Left renal pelvis (tissue), 4 donors: ENCODE data around the gene PHETA1. TPM values are rescaled to one million over a fixed set of nuclear protein-coding genes. Genes with fewer than 3 reads are reported as not detected.
"Not testable (repeated sequence)": the region's sequence is repeated elsewhere in the genome, so short reads cannot be mapped to it uniquely, and the experiment has no call there.

Experiments used
- DNase-seq, 4 donors: peaks; one replicate each; pipeline ENCODE4 v3.0.0-alpha.2; 2013; ENCODE audit warnings: low read depth in 4 of 4, low spot score in 3 of 4
- polyA plus RNA-seq, 4 donors: library from polyadenylated mRNA; unstranded; fragments of 120-200 nt; gene quantifications; one replicate each; pipeline ENCODE4 v1.2.1, GENCODE V29; 2013; ENCODE audit not compliant: insufficient read length in 4 of 4

The PHETA1 gene
- polyA plus RNA-seq, 4 donors = 8.8 to 14.4 (median 10.9) TPM

DNA sequence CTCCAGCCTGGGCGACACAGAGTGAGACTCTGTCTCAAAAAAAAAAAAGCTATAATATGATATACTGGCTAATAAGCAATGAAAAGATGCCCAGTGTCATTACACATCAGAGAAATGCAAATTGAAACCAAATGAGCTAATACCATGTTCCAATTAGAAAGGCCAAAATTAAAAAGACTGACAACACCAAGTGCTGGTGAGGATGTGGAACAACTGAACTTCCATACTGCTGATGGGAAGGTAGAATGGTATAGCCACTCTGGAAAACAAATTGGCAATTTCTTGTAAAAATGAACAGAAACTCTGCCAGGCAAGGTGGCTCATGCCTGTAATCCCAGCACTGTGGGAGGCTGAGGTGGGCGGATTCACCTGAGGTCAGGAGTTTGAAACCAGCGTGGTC is 8.5 kb upstream of the PHETA1 start:
- DNase-seq = no peak

DNA sequence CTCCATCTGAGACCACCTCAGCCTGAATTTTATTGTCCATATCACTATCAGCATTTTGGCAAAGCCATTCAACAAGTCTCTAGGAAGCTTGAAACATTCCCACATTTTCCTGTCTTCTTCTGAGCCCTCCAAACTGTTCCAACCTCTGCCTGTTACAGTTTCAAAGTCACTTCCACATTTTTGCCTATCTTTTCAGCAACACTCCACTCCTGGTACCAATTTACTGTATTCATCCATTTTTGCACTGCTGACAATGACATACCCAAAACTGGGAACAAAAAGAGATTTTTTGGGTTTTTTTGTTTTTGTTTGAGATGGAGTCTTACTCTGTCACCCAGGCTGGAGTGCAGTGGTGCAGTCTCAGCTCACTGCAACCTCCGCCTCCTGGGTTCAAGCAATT is 4.3 kb upstream of the PHETA1 start:
- not testable (repeated sequence) for DNase-seq

DNA sequence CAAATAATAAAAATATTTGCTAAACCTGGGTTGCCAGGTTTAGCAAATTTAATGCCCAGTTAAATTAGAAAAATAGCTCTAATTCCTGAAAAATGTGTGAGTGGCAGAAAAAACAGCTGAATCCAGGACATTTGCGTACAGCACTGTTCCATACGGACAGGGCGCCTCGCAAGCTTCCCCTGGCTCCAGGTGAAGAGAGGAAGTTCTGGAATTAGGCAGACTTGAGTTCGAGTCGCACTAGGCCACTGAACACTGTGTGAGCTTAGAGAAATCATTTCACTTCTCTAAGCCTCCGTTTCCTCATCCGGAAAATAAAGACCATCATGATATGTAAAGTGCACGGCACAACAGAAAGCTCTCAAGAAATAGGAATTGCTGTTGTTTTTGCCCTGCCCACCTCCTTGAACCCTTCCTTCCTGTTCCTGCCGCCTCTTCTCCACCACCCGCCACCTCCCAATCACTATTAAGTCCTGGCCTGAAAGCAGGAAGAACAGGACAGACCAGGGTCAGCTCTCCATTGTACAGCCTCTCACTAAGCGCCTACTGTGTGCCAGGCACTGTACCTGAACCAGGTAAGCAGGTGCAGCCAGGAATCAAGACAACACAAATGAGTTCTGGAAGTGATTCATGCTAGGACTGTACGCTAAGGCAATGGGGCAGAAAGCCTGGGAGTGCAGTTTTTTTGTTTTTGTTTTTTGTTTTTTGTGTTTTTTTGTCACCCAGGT is 763 bp upstream of the PHETA1 start:
- DNase-seq = no peak

DNA sequence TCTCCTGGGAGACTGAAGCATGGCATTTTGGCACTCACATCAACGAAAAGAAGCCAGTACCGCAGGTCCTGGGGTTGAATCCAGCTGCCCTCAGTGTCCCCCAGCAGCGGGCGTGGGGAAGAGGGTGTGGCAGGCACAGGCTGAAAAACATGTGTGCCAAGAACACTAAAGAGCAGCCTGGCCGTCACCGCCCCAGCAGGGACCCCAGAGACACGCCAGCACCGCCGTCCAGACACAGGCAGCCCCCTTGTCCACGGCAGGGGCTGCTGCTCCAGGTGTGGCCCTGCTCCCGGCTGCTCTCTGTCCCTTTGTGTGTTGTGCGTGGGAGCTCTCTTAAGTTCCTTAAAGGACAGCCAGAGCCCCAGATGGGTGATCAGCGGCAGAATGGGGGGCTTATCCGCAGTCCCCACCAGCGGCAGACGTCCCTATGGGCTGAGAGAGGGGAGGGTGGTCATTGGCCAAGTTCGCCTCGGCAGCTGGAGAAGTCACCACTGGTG is 556 bp downstream of the PHETA1 start:
- no peak for DNase-seq

DNA sequence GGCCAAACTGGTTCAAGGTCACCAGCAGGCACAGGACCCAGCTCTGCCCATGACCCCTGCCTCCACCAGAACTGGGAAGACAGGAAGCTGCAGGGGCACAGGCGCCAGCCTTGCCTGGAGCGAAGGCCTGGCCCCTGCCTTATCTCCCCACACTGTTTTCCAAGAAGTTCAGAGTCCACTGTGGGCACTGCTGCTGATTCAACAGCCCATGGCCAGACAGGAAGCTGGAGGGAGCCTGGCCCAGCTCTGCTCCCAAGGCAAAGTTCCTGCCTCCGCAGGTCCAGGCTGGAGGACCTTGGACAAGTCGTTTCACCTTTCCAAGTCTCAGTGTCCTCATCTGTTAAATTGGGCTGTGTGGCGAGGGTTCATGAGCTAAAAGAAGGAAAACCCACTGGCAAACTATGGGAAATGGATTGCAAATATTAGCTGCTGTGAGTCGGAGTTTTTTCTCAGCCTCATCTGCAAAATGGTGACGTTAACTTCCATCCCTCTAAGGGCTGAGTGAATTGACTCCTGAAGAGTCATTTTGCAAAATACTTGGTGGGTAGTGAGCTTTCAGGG is 1.2 kb downstream of the PHETA1 start:
- DNase-seq = no peak

DNA sequence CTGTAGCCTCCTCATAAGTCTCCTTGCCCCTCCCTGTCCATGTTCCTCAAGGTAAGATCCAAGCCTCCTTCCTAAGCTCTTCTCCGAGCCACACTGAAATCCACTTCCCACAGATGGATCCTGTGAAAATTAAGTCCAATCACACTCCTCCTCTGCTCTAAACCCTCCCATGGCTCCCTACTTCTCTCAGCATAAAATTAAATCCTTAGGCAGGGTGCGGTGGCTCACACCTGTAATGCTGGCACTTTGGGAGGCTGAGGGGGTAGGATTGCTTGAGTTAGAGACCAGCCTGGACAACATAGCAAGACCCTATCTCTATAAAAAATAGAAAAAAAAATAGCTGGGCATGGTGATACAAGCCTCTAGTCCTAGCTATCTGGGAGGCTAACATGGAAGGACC is 2.3 kb downstream of the PHETA1 start:
- no peak for DNase-seq

DNA sequence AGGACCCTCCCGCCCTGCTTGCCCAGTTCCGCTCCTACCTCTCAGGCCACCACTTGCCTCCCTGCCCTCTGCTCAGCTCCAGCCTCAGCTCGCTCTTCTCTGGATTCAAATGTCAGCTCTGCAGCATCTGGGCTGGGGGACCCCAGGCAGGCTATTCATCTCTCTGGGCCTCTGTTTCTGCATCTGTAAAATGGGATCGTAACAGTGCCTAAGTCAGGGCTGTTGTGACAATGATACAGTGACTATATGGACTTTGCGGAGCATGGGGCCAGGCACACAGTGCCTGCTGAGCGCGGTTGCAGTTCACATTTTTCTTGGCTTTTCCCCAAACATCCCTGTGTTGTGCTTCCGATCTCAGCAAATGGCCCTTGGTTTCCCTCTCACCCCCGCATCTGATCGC is 2.8 kb downstream of the PHETA1 start:
- DNase-seq = no peak

DNA sequence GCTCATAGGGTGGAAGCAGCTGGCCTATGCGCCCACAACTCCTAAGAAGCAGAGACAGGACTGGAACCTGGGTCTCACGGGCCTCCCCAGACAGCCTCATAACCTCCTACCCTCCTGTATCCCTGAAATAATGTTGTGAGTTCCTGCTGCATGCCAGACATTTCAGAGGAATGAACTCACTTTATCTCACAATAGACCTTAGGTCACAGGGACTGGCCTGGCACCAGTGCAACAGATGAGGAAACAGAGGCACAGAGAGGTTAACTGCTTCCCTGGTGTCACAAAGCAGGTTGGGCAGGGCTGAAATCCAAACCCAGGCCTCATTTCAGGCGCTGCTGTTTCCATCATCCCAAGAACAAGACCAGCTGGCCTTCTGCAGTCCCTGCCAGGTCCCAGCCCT is 5.3 kb downstream of the PHETA1 start:
- DNase-seq = no peak

DNA sequence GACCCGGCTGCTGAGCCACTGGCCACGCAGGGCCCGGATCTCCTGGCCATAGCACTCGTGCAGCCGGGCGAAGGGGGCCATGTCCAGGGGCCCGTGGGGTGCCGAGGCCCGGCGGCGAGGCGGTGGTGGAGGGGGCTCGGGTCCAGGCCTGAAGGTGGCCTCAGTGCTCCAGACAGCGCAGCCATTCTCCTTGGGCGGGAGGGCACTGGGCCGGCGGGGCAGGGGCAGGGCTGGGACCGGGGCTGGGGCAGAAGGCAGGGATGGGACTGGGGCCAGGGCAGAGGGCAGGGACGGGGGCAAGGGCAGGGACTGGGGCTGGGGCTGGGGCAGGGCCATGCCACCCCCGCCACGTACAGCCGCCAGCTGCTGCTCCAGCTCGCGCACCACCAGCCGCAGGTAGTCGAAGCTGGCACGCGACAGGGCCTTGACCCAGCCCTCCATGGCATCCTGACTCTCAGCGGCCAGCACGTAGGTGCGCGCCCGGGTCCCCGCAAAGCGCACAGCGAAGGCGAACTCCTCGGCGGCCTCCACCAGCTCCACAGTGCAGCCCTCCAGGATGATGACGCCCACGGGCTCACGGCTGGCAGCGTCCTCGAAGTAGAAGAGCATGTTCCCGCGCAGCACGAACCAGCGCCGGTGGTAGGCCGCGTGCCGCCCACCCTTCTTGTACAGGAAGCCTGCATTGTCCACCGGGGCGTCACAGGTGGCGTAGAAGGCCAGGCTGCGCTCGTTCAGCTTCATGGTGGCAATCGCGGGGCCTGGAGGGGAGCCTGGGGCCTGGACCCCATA is 6.0 kb downstream of the PHETA1 start:
- no peak for DNase-seq

DNA sequence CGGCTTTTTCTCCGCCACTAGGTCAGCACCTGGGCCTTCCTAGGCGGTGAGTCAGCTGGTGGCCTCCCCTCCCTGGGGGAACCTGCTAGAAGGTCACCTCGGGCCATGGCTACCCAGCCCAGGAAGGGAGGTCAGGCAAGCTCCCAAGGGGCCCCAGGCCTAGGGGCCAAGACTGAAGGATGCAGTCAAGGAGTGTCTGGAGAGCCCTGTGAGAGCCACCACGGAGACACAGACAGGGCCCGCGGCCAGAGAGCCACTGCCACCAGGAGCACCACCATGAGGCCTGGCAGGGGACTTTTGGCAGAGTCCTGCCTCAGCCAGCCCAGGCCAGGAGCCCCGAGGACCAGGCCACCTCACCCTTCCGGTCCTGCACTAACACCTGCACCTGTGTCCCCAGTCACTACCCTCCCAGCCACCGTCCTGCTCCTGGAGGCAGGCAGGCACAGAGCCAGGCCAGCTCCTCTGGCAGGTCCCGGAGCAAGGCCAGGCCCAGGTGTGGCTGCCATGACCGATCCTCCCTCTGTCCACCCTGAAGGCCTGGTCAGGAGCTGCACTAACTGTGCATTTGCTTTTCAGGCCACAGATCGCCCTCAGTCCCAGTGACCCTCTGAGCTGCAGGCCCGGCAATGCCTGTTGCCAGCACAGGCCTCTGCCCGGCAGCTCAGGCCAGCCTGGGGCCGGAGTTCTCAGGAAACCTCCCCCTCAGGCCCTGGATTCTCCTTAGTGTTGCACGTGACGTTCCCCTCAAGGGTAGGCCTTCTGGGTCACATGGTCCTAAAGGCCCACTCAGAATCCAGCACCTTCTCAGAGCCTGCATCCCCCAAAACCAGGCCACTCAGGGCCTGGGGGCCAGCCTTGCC is 6.9 kb downstream of the PHETA1 start:
- no peak for DNase-seq

DNA sequence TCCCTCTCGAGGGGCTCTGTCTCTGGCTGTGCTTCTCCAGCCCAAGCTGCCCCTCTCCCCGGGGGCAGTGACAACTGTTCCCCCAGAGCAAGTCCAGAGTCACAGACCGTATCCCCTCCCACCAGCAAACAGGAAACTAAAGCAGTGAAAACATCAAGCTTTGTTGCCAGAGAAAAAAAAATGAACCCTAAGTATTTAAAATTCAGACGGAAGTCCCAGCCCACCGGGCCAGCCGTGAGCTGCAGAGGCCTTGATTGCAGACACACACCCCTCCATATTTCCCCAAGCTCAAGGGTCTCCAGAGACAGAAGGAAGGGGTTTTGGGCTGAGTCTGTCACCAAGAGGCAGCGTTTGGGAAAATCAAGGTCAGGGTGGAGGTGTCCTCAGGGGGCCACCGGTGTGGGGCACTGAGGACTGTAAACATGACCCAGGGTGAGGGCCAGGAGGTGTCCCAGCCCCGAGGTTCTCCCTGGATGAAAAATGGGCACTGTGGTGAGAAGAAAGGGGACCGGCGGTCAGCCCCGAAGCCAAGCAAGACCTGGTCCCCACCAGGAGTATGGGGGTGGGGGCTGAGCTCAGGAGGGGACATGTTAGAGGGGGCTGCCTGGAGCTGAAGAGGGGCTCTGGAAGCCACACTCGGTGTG is 7.7 kb downstream of the PHETA1 start:
- DNase-seq = no peak

DNA sequence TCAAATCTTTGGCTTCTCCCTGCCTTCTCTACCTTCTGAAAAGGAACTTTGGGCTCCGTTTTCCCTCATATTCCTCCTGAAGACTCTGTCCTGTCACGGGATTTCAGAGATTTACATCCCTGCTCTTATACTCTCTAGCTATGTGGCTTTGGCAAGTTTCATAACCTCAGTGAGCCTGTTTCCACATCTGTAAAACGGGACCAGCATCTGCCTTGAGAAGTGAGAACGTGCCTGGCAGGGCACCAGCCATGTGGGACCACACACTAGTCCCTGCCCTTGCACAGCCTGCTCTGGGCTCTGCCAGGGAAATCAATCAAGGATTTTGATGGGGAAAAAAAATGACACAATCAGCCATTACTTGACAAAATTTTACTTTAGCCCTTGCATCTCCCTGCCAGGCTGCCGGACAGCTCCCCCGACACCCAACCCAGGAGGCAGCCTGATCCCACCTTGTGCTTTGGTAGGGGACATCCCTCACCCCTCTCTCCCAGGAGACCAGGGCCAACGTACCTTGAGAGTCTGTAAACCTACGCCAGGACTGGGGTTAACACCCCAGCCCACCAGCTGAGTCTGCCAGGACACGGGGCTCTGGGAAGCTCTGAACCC is 8.5 kb downstream of the PHETA1 start:
- DNase-seq = no peak

DNA sequence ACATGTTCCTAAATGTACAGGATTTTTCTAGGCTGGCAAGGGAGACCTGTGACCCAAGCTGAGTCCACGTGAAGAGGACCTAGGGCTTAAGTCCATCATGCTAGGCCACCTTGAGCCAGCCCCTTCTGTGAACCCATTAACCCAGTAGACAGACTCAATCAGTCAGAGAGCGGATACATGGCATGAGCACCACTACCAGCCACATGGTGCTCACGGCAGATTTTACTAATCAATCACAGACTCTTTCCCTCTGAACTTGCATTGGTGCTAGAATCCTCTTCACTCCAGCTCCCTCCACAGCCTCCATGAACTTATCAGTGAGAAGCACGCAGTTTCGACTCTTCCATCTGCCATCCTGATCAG is 9.0 kb downstream of the PHETA1 start:
- DNase-seq = no peak

DNA sequence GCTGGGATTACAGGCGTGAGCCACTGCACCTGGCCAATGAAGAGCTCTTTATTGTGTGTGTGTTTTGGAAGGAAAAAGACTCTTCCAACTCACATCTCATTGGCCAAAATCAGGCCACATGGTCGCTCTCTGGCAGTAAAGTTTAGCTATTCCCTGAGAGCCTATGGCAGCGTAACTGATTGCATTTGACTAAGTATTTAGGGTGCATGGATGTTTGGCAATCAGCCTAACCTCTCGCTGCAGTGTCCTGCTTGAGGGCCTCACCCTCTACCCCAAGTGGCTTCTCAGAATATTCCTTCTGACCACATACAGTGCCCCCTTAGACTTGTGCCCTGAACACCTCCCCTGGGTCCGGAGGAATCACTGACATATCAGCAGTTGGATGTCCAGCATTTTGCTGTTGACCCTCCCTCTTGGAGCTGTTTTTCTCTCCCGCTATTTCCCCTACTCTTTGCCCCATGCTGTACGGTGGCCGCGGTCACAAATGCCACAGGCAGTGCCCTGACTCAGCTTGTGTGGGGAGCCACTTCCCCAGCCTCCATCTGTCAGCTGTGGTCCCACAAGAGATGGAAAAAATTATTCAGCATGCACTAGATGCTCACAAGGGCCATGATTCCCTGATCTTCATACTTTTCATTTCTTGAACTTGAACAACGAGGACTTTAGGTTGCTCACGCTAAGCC is 9.5 kb downstream of the PHETA1 start:
- no peak for DNase-seq

DNA sequence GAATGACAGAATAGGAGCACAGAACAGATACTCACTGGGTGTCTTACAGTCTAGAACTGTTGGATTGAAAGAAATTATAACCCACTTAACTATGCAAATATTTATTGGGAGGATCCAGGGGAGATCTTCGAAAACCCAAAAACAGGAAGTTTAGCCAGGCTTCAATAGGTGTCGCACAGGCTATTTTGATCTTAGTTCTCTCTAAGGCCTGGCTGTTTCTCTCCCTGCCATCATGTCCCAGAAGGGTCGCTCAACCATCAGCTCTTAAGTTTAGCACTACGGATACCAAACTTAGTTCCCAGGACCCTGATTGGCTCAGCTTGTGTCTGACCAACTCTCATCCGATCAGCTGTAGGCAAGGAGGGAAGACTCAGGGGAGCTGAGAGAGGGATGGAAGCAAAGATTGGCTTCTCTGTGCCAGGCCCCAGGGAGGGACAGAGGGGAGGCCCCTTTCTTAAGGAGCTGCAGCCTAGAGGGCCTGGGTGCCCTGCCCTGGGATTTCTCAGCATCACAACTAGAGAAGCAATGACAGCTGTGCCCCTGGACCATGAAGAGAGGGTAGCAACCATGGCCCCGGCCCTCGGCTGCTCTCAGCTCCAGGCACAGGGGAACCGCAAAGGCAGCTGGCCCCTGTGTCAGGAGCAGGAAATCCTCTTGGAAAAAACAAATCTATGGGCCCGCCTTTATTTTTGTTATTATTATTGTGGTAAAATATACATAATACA is 13.5 kb downstream of the PHETA1 start:
- no peak for DNase-seq

DNA sequence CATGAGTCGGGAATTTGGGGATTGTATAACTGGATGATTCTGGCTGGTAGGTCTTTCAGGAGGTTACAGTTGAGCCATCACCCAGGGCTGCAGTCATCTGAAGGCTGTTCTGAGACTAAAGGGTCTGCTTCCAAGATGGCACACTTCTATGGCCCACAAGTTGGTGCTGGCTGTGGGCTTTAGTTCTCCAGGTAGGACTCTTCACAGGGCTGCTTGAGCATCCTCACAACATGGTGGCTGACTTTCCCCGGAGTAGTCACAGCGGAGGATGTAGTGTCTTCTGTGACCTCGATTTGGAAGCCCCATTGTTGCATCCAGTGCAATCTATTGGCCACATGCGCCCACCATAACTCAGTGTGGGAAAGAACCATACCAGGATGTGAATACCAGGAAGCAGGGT is 14.4 kb downstream of the PHETA1 start:
- no peak for DNase-seq

DNA sequence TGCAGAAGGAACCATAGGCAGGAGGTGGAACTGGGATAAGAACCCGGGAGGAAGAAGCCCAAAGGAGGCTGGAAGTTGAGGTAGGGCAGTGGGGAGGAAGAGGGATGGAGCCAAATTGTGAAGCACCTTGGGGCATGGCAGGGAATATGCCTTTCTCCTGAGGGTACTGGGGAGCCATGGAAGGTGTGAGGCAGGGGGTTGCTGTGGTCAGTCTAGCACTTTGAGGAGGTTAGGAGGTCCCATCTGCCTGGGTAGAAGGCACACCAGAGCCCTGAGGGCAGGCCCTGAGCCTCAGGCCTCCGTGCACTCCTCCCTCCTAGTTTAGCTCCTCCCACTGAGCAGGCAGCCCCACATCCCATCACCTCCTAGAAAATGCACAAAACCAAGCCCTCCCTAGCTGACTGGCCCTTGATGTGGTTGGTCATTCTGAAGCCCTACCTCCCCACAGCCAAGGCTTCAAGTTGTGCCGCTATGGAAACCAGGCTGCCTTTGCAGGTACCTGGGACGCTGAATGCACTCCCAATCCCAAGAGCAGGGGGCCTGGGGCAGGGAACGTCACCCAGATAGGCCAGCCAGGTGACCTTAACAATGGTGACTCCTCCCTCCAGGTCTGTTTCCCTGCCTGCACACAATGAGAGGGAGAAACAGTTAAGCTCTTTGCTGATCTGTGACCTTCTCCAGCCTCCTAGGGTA is 15.1 kb downstream of the PHETA1 start:
- no peak for DNase-seq

DNA sequence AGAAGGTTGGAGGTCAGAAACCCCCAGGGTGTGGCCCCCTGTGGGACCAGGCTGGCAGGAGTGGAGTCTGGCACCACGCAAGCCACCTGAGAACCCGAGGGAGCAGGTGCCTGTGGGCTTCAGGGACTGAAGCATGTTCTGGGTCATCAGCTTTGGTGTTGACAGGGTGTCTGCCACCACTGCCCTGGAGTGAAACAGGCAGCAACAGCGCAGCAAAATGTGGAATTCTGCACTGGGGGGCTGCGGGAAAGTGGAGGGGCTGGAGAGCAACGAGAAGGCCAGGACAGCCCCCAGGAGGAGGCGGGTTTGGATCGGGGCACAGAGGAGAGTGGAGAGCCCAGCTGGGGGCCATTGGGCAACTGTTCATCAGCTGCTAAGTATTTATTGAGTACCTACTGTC is 15.9 kb downstream of the PHETA1 start:
- no peak for DNase-seq
